Daoy (cell line): Measurements from ENCODE around the gene AP2A2. TPM values are rescaled to one million over a fixed set of nuclear protein-coding genes. Genes with fewer than 3 reads are reported as not detected.

Experiments
- DNase-seq: peaks from one replicate; pipeline ENCODE4 v3.0.0-alpha.2; 2015; ENCODE audit warnings: low read depth
- total RNA-seq: library from RNA; depleted of rRNA; stranded (reverse); fragments of >200 nt; shearing (Covaris generic); gene quantifications from 2 replicates; pipeline ENCODE4 v1.2.3, GENCODE V29; 2014

AP2A2 gene
- total RNA-seq, 1 experiment from 2014 or later: 15.8 TPM

GRCh38 chr11:924406-925157 is 1.1 kb upstream of the AP2A2 start:
- DNase-seq: no peak

GRCh38 chr11:925158-925495 is 543 bp upstream of the AP2A2 start:
- DNase-seq: no peak

- DNase-seq: peak; percentile 51
Observed at GRCh38 chr11:926341-926916, 759 bp downstream of the AP2A2 start.

GRCh38 chr11:927871-928270 is 2.2 kb downstream of the AP2A2 start:
- DNase-seq: no peak

- no peak for DNase-seq
Observed at GRCh38 chr11:928786-929185, 3.1 kb downstream of the AP2A2 start.

GRCh38 chr11:929405-929804 is 3.7 kb downstream of the AP2A2 start:
- DNase-seq: no peak

DNA sequence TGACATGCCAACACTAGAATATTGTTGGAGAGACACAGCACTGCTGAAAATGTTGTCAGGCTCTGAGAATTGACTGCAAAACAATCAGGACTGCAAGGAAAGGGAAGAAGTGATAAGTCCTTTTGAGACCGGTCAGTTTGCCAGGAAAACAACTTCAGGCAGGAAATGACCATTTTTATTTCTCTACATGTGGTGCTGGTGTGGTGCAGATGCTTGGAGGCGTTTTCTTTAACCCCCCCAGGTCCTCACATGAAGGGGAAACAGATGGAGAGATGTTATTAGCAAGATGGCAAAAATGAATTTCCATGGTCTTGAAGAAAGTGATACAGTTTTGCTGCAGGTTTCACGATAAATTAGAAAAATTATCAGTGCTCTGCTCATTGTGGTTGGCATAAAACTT is 5.7 kb downstream of the AP2A2 start:
- no peak for DNase-seq

GRCh38 chr11:932435-932834 is 6.8 kb downstream of the AP2A2 start:
- no peak for DNase-seq

DNA sequence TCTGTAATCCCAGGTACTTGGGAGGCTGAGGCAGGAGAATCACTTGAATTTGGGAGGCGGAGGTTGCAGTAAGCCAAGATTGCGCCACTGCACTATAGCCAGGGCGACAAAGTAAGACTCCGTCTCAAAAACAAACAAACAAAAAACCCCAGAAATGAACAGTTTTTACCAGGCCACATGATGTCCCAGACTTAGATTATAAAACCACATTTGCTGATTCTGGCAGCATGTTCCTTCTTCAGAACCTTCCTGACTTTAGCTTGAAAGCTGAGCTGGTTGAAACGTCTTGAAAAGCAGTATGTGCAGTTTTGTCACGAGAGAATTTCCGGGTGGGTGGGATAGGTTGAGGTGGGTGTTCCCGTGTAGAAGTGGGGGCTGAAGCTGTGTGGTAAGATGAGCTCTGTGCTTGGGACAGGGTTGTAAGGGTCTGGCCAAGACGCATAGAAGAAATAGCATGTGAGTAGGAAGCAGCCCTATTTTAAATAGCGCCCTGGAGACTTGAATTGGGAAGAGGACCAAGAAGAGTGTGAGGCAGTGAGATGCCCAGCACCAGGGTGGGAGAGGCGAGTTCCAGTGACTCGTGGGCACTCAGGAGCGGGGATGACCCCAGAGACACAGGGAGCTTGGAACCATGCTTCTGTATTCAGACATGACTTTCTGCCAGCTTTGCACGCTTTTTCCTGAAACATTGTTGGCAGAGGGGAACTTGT is 7.6 kb downstream of the AP2A2 start:
- no peak for DNase-seq

- no peak for DNase-seq
Observed at GRCh38 chr11:933936-934335, 8.3 kb downstream of the AP2A2 start.

- no peak for DNase-seq
Observed at GRCh38 chr11:934527-934926, 8.9 kb downstream of the AP2A2 start.

DNA sequence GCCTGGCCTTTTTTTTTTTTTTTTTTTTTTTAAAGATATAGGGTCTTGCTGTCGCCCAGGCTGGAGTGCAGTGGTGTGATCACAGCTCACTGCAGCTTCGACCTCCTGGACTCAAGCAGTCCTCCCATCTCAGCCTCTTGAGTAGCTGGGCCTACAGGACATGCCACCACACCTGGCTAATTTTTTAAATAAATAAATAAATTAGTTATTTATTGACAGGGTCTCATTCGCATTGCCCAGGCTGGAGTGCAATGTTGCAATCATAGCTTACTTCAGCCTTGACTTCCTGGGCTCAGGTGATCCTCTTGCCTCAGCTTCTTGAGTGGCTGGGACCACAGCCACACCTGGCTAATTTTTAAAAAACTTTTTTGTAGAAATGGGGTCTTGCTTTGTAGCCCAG is 10.5 kb downstream of the AP2A2 start:
- no peak for DNase-seq

GRCh38 chr11:937841-938261 is 12.2 kb downstream of the AP2A2 start:
- no peak for DNase-seq

- no peak for DNase-seq
Observed at GRCh38 chr11:940496-941135, 14.9 kb downstream of the AP2A2 start.

GRCh38 chr11:942823-943222 is 17.2 kb downstream of the AP2A2 start:
- no peak for DNase-seq

DNA sequence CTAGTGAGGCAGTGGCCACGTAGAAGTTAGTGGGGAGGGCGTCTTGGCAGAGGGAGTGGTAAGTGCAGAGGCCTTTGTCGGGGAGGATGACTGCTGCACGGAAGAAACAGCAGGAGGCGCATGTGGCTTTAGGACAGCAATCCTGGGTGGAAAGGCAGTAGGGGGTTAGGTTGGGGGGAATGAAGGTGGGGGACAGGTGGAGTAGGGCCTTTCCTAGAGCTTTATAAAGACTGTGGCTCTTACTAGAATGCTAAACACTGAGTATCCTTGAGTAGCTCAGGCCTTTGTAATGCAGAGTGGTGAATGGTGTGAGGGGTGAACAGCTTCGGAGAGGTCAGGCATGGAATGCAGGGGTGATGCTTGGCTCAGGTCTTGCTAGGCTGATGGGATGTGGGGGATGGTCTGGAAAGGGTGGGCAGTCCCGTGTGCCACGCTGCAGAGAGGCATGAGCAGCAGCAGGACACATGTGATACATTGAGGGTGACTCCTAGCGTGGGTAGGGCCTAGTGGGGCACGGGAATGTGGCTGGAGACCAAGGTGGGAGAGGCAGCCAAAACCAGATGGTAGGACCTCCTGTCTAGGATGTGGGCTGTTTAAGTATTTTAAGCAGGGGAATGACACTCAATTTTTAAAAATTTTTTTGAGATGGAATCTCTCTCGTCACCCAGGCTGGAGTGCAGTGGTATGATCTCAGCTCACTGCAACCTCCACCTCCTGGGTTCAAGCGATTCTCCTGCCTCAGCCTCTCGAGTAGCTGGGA is 19.2 kb downstream of the AP2A2 start:
- DNase-seq: no peak

DNA sequence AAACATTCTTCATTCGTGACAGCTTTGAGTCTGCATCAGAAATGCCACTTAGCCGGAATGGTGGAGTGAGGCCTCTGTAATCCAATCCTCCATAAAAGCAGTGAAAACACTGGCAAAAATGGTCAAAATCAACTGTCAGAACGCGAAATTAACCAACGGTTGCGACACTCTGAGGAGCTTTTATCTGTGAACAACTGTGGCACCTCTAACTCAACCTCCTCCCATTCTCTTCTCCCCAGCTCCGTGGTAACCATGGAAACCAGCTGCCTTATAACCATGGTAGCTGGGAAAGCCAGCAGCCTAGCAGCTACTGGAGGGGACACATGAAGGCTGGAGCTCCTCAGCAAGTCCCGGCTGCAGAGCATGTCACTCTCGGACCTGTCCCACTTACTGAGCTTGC is 20.3 kb downstream of the AP2A2 start:
- DNase-seq: no peak

GRCh38 chr11:947744-948143 is 22.1 kb downstream of the AP2A2 start:
- no peak for DNase-seq

- no peak for DNase-seq
Observed at GRCh38 chr11:951507-951906, 25.8 kb downstream of the AP2A2 start.

GRCh38 chr11:952406-953385 is 27.0 kb downstream of the AP2A2 start:
- DNase-seq: no peak

DNA sequence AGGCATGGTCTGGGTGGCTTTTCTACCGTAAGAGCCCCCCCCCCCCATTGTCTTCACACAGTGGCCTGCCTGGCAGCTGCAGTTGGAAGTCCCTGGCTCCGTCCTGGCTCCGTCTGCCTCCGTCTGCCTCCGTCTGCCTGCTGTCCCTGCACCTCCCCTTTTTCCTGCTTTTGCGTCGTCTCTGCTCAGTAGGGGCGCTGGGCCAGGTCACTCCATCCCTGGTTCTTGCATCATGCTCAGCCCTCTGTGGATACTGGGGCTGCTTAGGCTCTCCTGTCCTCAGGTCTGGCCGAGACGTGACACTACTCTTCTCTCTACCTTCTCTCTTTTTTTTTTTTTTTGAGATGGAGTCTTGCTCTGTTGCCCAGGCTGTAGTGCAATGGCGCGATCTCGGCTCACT is 27.8 kb downstream of the AP2A2 start:
- no peak for DNase-seq
